ELF-1 (cell line): ENCODE data around the gene GRIP2.

Source experiments
- DNase-seq: peaks from one replicate; pipeline ENCODE4 v3.0.0-alpha.2; 2016; ENCODE audit warnings: low read depth, low spot score

The GRIP2 gene

GRCh38 chr3:14539384-14539741 lies 779 bp downstream of the GRIP2 start:
- no peak for DNase-seq

GRCh38 chr3:14538451-14539088 lies 1.6 kb downstream of the GRIP2 start:
- DNase-seq: no peak

- DNase-seq: peak; percentile 50
Measured at GRCh38 chr3:14537590-14538450, 2.3 kb downstream of the GRIP2 start.

GRCh38 chr3:14536837-14537589 lies 3.1 kb downstream of the GRIP2 start:
- DNase-seq: no peak

GRCh38 chr3:14536055-14536815 lies 3.9 kb downstream of the GRIP2 start:
- DNase-seq: no peak

GRCh38 chr3:14535616-14536015 lies 4.5 kb downstream of the GRIP2 start:
- DNase-seq: no peak

GRCh38 chr3:14534516-14535191 lies 5.5 kb downstream of the GRIP2 start:
- peak; percentile 78 for DNase-seq

GRCh38 chr3:14533457-14533958 lies 6.6 kb downstream of the GRIP2 start:
- DNase-seq: no peak

- peak; percentile 91 for DNase-seq
Measured at GRCh38 chr3:14532691-14533456, 7.3 kb downstream of the GRIP2 start.

GRCh38 chr3:14531856-14532395 lies 8.2 kb downstream of the GRIP2 start:
- no peak for DNase-seq

- DNase-seq: no peak
Measured at GRCh38 chr3:14528081-14528480, 12.1 kb downstream of the GRIP2 start.

GRCh38 chr3:14525685-14526631 lies 14.2 kb downstream of the GRIP2 start:
- peak; percentile 62 for DNase-seq

- no peak for DNase-seq
Measured at GRCh38 chr3:14524920-14525660, 15.1 kb downstream of the GRIP2 start.

- DNase-seq: peak; percentile 49
Measured at GRCh38 chr3:14524311-14524711, 15.8 kb downstream of the GRIP2 start.

GRCh38 chr3:14523792-14524191 lies 16.4 kb downstream of the GRIP2 start:
- DNase-seq: peak; percentile 50

GRCh38 chr3:14522768-14523167 lies 17.4 kb downstream of the GRIP2 start:
- no peak for DNase-seq

- no peak for DNase-seq
Measured at GRCh38 chr3:14522129-14522691, 17.9 kb downstream of the GRIP2 start.

GRCh38 chr3:14521611-14522010 lies 18.5 kb downstream of the GRIP2 start:
- no peak for DNase-seq
